ENCODE measurements around the gene CALD1.

The CALD1 gene

DNA sequence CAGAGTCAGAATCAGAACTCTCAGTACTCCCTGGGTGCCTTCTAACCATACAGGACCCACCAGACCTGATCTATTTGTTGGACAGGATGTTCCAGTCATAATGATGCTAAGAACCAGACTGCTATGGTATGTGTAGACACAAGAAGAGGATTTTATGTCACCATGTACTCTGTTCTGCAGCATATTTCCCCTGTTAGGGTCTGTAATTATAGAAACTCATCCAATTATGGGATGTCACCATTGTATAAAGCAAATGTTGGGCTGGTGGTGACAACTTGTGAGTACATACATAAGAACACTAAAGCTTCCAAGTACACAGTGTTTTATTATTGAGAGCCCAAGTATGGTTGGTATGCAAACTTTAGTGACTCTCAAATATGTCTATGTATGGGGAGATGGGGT is 139.8 kb downstream of the CALD1 start:
- H3K4me3 ChIP-seq: no peak overlapping the region
- no peaks in the 10 kb centered on the region for H3K27me3 ChIP-seq (ENCODE audit: low read depth)
- no peak for DNase-seq (ENCODE audit: low spot score in 2 of 2)
- H3K9me3 ChIP-seq: no peaks in the 10 kb centered on the region
- H3K36me3 ChIP-seq (replicated peaks): no peaks in the 10 kb centered on the region
- in situ Hi-C loops (cut with MboI; ENCODE audit: low sequenced_read_pairs): no loop called here
- peaks cover 2% of the 10 kb centered on the region; the same call in 1 of the 2 replicates for H3K4me1 ChIP-seq

DNA sequence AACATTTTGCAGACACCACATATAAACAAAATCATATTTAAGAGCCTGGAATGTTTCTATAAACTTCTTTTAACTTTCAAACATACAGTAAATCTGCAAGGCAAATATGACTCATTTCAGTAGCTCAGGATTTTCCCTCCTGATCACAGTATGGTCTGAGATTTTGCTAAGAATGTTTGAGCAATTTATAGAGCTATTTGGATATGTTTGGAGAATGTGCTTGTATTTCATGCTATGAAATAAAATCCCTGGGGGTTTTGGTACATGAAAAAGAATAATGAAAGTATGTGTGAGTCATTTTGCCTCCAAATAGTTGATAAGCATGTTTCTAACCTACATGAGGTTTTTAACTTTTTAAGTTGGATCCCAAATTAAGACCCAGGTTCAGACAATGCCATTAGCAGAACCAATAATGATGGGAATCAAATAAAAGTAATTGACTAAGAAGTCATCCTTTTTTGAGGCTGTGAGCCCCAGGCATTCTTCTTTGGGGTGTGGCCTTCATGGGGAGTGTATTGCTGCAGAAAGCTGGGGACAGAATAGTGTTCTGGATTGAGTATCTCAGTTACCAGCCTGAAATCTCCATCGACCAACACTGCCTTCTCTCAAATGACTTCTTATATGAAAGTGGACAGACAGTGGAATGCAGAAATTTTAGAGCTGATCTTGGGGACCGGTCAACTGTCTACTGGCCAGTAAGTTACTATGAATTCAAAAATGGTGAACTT is 140.8 kb downstream of the CALD1 start:
- H3K36me3 ChIP-seq (replicated peaks): no peaks in the 10 kb centered on the region
- H3K4me3 ChIP-seq: no peak overlapping the region
- H3K4me1 ChIP-seq: peaks cover 2% of the 10 kb centered on the region; the same call in 1 of the 2 replicates
- no peaks in the 10 kb centered on the region for H3K9me3 ChIP-seq
- no peaks in the 10 kb centered on the region for H3K27me3 ChIP-seq (ENCODE audit: low read depth)
- no peak for DNase-seq (ENCODE audit: low spot score in 2 of 2)
- in situ Hi-C loops (cut with MboI; ENCODE audit: low sequenced_read_pairs): no loop called here

DNA sequence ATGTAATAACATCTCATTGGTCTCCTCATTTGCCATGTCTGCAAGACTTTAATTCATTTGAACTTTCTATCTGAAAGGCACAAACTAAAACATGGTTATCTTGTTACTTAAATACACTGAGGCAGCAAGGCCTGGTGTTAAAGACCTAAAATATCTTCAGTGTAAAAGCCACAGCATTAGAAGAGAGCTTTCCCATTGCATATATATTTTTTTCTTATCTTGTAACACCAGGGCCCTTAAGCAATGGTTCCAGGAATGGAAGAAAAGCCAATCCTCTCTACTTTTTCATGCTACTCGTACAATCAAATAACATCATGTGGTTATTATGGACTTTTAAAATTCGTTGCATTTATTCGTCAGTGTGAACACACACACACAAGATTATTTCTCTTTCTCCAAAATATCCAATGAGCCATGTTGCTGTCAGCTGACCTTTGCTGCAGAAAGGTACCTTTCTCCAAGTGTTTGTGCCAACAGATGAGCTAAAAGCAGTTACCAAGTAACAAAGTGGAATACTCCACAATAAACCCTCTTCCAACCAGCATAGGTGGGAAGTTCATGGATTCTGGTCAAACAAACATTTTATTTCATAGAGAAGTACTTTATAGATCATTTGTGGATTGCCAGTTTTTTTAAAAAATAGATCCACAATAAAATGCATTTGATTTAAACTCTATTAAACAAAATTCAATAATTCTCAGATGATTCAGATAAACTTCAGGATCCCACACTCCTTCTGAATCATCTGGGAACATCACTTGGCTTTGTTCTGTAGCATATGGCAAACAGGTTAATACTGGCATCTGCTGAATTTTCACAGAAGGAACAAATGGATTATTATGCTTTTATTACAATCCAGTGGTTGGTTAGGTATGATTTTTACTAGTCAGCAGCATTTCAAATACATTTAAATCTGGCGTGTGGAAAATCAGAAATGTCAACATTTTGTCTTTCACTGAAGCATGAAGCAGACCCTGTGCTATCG is 143.6 kb downstream of the CALD1 start:
- peaks cover 2% of the 10 kb centered on the region; the same call in 1 of the 2 replicates for H3K4me1 ChIP-seq
- in situ Hi-C loops (cut with MboI; ENCODE audit: low sequenced_read_pairs): no loop called here

DNA sequence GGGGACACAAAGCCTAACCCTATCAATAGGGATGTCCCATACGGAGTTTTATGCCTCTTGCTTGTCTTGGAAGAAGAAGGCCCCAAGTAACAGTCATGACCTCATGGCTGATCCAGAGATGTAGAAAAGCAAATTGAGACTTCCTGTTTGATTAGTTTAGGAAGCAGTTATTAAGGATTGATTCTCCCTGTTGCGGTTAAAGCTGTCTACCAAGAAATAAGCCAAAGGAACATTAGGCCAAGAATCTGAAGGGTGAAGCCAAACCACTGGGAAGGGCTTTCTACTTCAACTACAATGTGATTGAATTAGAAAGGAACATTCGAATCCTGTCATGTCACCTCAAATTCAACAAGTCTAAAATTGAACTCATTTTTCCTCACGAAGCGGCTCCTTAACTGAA is 146.3 kb downstream of the CALD1 start:
- Histone ChIP-seq H3K4me1 (no peaks in the 10 kb centered on the region), H3K4me3 (no peak overlapping the region), H3K36me3 (replicated peaks) (peaks cover 6% of the 10 kb centered on the region), H3K9me3 (no peaks in the 10 kb centered on the region), H3K27me3 (ENCODE audit: low read depth) (no peaks in the 10 kb centered on the region)
- DNase-seq (ENCODE audit: low spot score in 2 of 2): no peak
- in situ Hi-C loops (cut with MboI; ENCODE audit: low sequenced_read_pairs): no loop called here

More for the DNA sequence above, 143.6 kb downstream of the CALD1 start:
- H3K27me3 ChIP-seq (ENCODE audit: low read depth): no peaks in the 10 kb centered on the region
- no peaks in the 10 kb centered on the region for H3K36me3 ChIP-seq (replicated peaks)
- no peak overlapping the region for H3K4me3 ChIP-seq
- no peaks in the 10 kb centered on the region for H3K9me3 ChIP-seq
- DNase-seq (ENCODE audit: low spot score in 2 of 2): no peak

DNA sequence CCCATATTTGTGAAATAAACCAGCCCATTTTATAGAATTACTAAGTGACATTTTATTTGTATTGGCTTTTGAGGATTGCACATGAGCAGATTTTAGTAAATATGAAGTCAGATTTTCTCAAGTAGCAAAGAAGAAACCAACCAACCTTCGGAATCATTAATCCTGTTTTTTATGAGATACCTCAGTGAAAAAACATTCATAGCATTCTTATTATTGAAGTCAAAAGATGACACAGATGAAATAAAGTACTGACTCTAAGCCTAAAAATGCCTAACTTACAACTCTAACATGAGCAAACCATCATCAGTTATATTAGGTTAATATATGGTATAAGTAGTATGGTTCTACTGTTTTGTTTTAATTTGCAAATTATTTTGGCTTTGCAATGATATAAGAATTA is 147.0 kb downstream of the CALD1 start:
- H3K36me3 ChIP-seq (replicated peaks): peaks cover 6% of the 10 kb centered on the region
- in situ Hi-C loops (cut with MboI; ENCODE audit: low sequenced_read_pairs): no loop called here
- H3K4me3 ChIP-seq: no peak overlapping the region
- H3K27me3 ChIP-seq (ENCODE audit: low read depth): no peaks in the 10 kb centered on the region
- no peaks in the 10 kb centered on the region for H3K9me3 ChIP-seq
- H3K4me1 ChIP-seq: no peaks in the 10 kb centered on the region
- no peak for DNase-seq (ENCODE audit: low spot score in 2 of 2)

DNA sequence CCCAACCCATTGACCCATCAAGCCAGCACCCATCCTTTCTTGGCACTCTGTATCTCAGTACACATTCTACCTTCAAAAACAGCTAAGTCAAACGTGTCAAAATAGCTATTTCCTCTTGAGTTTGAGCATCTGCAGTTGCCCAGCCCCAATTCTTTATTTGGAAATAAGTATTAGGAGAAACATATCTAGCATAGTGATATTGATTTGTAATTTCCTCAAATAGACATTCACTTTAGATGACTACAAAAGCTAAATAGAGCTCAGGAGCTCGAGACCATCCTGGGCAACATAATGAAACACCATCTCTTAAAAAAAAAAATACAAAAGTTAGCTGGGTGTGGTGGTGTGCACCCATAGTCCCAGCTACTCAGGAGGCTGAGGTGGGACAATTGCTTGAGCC is 147.6 kb downstream of the CALD1 start:
- DNase-seq (ENCODE audit: low spot score in 2 of 2): no peak
- H3K4me1 ChIP-seq: no peaks in the 10 kb centered on the region
- no peak overlapping the region for H3K4me3 ChIP-seq
- in situ Hi-C loops (cut with MboI; ENCODE audit: low sequenced_read_pairs): no loop called here
- no peaks in the 10 kb centered on the region for H3K9me3 ChIP-seq
- no peaks in the 10 kb centered on the region for H3K27me3 ChIP-seq (ENCODE audit: low read depth)
- peaks cover 9% of the 10 kb centered on the region for H3K36me3 ChIP-seq (replicated peaks)

DNA sequence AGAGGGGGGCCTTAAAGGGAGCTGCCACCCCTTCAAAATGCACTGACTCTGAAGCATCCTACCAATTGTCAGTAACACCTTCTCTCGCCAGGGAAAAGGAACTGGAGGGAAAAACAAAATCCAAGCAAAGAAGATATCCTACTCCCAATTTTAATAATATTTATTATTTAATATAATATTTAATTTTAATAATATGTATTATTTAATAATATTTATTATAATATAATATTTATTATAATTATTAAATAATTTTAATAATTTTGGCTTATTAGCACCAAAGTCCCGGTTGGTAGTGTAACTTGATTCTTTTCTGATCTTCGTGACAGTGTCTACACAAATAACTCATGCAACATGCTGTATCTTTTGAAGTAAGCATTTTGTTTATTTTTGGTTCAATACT is 148.3 kb downstream of the CALD1 start:
- H3K4me3 ChIP-seq: no peak overlapping the region
- no peaks in the 10 kb centered on the region for H3K4me1 ChIP-seq
- no peaks in the 10 kb centered on the region for H3K9me3 ChIP-seq
- in situ Hi-C loops (cut with MboI; ENCODE audit: low sequenced_read_pairs): no loop called here
- H3K36me3 ChIP-seq (replicated peaks): peaks cover 14% of the 10 kb centered on the region
- DNase-seq (ENCODE audit: low spot score in 2 of 2): no peak
- H3K27me3 ChIP-seq (ENCODE audit: low read depth): no peaks in the 10 kb centered on the region

DNA sequence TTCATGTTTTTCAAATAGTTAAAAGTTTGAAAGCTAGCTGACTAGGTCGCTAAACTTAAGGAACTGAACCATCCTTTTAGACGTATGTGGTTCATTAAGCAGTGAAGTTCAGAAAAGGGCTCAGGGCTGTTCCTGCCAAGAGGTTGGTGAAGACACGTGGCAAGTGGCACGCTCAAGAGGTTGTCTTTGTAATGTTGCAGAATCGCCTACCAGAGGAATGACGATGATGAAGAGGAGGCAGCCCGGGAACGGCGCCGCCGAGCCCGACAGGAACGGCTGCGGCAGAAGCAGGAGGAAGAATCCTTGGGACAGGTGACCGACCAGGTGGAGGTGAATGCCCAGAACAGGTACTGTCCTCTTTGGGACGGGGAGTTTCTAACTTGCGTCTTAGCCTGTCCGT is 149.1 kb downstream of the CALD1 start:
- no peaks in the 10 kb centered on the region for H3K4me1 ChIP-seq
- no peaks in the 10 kb centered on the region for H3K9me3 ChIP-seq
- no peak for DNase-seq (ENCODE audit: low spot score in 2 of 2)
- no peaks in the 10 kb centered on the region for H3K27me3 ChIP-seq (ENCODE audit: low read depth)
- H3K36me3 ChIP-seq (replicated peaks): peaks cover 14% of the 10 kb centered on the region
- H3K4me3 ChIP-seq: no peak overlapping the region
- in situ Hi-C loops (cut with MboI; ENCODE audit: low sequenced_read_pairs): no loop called here

DNA sequence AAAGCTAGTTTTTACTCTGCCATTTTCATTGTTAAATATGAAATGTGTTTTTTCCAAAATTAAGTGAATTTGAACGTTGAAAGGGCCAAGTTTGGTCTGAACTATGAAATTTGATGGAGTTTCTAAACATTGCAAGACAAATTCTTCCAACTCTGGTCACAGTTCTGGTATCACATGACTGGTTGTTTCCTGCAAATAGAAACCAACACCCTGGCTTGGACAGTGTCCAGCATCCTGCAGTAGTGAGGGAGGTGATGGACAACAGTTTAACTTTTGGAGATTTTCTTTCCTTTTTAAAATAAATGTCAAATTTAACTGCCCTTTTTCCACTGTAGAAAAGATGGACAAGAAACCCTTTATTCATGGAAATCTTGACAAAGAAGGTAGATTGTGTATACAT is 152.1 kb downstream of the CALD1 start:
- in situ Hi-C loops (cut with MboI; ENCODE audit: low sequenced_read_pairs): no loop called here
- no peak for DNase-seq (ENCODE audit: low spot score in 2 of 2)
- Histone ChIP-seq H3K4me1 (no peaks in the 10 kb centered on the region), H3K4me3 (no peak overlapping the region), H3K27me3 (ENCODE audit: low read depth) (no peaks in the 10 kb centered on the region), H3K9me3 (no peaks in the 10 kb centered on the region), H3K36me3 (replicated peaks) (peaks cover 34% of the 10 kb centered on the region)

DNA sequence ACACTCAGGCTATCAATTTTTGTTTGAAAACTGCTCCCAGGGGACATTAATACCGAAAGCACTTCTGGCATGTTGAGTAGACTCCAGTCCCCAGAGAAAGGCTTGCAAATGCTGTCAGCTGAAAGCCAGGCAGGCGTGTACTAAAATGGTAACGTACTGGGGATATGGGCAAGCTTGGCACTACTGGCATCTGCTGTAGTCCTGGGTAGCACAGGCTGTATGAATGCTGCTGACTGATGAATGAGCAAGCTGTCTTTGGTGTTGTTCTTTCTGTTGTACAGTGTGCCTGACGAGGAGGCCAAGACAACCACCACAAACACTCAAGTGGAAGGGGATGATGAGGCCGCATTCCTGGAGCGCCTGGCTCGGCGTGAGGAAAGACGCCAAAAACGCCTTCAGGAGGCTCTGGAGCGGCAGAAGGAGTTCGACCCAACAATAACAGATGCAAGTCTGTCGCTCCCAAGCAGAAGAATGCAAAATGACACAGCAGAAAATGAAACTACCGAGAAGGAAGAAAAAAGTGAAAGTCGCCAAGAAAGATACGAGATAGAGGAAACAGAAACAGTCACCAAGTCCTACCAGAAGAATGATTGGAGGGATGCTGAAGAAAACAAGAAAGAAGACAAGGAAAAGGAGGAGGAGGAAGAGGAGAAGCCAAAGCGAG is 153.4 kb downstream of the CALD1 start:
- in situ Hi-C loops (cut with MboI; ENCODE audit: low sequenced_read_pairs): no loop called here
- peaks cover 38% of the 10 kb centered on the region for H3K36me3 ChIP-seq (replicated peaks)
- no peak for DNase-seq (ENCODE audit: low spot score in 2 of 2)
- no peak overlapping the region for H3K4me3 ChIP-seq
- no peaks in the 10 kb centered on the region for H3K9me3 ChIP-seq
- H3K27me3 ChIP-seq (ENCODE audit: low read depth): no peaks in the 10 kb centered on the region
- no peaks in the 10 kb centered on the region for H3K4me1 ChIP-seq

DNA sequence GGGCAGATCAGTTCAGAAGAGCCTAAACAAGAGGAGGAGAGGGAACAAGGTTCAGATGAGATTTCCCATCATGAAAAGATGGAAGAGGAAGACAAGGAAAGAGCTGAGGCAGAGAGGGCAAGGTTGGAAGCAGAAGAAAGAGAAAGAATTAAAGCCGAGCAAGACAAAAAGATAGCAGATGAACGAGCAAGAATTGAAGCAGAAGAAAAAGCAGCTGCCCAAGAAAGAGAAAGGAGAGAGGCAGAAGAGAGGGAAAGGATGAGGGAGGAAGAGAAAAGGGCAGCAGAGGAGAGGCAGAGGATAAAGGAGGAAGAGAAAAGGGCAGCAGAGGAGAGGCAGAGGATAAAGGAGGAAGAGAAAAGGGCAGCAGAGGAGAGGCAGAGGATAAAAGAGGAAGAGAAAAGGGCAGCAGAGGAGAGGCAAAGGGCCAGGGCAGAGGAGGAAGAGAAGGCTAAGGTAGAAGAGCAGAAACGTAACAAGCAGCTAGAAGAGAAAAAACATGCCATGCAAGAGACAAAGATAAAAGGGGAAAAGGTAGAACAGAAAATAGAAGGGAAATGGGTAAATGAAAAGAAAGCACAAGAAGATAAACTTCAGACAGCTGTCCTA is 154.1 kb downstream of the CALD1 start:
- Histone ChIP-seq H3K27me3 (ENCODE audit: low read depth) (no peaks in the 10 kb centered on the region), H3K36me3 (replicated peaks) (peaks cover 38% of the 10 kb centered on the region), H3K9me3 (no peaks in the 10 kb centered on the region), H3K4me1 (no peaks in the 10 kb centered on the region), H3K4me3 (no peak overlapping the region)
- DNase-seq (ENCODE audit: low spot score in 2 of 2): no peak
- in situ Hi-C loops (cut with MboI; ENCODE audit: low sequenced_read_pairs): no loop called here

DNA sequence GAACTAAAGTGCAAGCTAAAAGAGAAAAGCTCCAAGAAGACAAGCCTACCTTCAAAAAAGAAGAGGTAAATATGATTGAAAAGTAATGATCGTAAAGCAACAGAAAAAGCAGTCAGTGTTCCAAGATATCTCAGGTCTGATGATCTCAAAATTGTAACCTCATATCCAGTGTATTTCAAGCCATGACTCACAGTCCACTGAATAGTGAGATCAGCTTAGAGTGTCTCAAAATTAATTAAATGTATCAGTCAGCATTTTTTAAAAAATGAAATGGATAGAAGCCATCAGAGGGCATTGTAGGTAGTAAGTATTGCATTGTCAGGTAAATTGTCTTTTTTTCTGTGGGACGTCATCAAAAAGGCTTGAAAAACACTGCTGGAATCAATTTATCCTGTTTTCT is 156.3 kb downstream of the CALD1 start:
- DNase-seq (ENCODE audit: low spot score in 2 of 2): no peak
- Histone ChIP-seq H3K36me3 (replicated peaks) (peaks cover 32% of the 10 kb centered on the region), H3K4me3 (no peak overlapping the region), H3K9me3 (no peaks in the 10 kb centered on the region), H3K27me3 (ENCODE audit: low read depth) (no peaks in the 10 kb centered on the region), H3K4me1 (no peaks in the 10 kb centered on the region; the same call in 1 of the 2 replicates)
- in situ Hi-C loops (cut with MboI; ENCODE audit: low sequenced_read_pairs): no loop called here

DNA sequence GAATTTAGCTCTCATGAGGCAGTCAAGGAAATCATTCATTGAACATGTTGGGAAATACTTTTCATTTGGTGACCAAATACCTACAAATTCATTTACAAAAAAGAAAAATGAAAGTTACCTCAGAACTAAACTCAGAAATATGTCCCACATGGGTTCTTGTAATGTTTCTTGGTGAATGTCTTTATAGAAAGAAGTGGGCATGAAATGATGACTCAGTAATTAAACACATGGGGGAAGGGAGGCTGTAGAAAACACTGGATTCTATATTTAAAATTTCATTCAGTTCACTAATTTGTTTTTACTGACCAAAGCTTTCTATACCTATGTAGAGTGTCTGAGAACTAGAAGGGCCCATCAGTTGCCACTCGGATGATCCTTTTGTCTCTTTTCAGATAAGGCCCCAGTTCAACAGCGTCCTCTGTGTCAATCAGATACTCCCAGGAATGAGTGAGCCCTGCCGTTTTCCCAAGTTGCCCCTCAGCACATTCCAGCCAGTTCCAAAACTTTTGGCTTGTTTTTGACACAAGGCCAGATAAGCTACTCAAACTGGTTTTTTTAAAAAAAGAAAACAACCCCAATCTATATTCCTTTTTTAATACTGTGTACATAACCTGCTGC is 157.6 kb downstream of the CALD1 start:
- DNase-seq (ENCODE audit: low spot score in 2 of 2): no peak
- H3K9me3 ChIP-seq: no peaks in the 10 kb centered on the region
- H3K4me3 ChIP-seq: no peak overlapping the region
- in situ Hi-C loops (cut with MboI; ENCODE audit: low sequenced_read_pairs): no loop called here
- H3K4me1 ChIP-seq: no peaks in the 10 kb centered on the region; the same call in 1 of the 2 replicates
- H3K27me3 ChIP-seq (ENCODE audit: low read depth): no peaks in the 10 kb centered on the region
- peaks cover 29% of the 10 kb centered on the region for H3K36me3 ChIP-seq (replicated peaks)

All from HAP-1 (cell line).